ENCODE data around the gene HCK. TPM values are rescaled to one million over a fixed set of nuclear protein-coding genes. Genes with fewer than 3 reads are reported as not detected.

HCK gene
- 0.22 and 0.23 TPM in 2 replicates for total RNA-seq

DNA sequence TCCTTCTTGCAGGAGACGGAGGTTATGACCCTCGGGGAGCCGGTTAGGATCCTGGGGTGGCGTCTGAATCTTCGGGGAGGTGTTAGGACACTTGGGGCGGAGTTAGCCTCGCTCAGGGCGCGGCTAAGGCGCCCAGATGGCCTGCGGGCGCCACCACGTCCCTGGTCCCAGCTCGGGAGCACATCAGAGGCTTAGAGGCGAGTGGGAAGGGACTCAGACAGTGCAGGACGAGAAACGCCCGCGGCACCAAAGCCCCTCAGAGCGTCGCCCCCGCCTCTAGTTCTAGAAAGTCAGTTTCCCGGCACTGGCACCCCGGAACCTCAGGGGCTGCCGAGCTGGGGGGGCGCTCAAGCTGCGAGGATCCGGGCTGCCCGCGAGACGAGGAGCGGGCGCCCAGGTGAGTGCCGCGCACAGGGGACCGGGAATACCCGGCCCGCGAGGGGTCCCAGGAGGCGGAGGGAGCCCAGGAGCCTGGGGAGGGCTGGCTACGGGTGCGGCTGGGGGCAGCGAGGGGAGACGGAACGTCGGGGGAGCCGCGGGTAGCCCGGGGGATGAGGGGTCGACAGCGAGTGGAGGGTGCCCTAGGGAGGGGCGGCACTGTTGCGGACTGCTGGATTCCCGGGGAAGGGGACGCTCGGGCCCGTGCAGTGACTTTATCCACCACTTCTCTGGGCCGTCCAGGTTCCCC, at the start of gene HCK:
HCK (plus strand) TSS at position 153 of the 688 bp plus-strand sequence.
- H3K4me1 Mint-ChIP-seq (ENCODE audit: low read depth): peaks cover 17% of the 10 kb centered on the region
- intact Hi-C loops (cut with micrococcal nuclease): no loop called here
- H3K27me3 Mint-ChIP-seq (ENCODE audit: insufficient read depth): peaks cover 66% of the 10 kb centered on the region
- H3K27ac Mint-ChIP-seq: no peak within 1 kb of the TSS
- H3K9me3 Mint-ChIP-seq: no peaks in the 10 kb centered on the region
- H3K36me3 Mint-ChIP-seq (ENCODE audit: low read depth): no peaks in the 10 kb centered on the region
- peak within 1 kb of the TSS; percentile 69 for H3K4me3 Mint-ChIP-seq
- DNase-seq (ENCODE audit: low spot score): no peak

DNA sequence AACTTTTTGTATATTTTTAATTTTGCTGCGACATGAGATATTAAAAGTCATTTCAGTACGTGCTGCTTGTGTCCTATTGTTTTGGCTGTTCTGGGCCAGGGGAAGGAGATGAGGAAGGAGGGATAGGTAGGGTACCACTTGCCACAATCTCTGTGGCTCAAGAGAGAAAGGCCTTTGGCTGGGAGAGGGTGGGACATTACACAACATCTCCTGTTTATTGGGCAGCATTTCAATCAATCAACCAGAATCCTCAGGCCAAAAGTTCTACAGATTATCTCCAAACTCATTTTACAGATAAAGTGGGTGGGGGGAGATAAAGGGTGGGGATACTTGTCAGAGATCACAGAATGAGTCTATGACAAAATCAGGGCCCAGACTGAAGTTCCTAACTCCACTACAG, 48.7 kb upstream of the HCK start:
- H3K27me3 Mint-ChIP-seq (ENCODE audit: insufficient read depth): peaks cover 3% of the 10 kb centered on the region
- no peaks in the 10 kb centered on the region for H3K36me3 Mint-ChIP-seq (ENCODE audit: low read depth)
- DNase-seq (ENCODE audit: low spot score): no peak
- intact Hi-C loops (cut with micrococcal nuclease): no loop called here
- H3K4me3 Mint-ChIP-seq: no peak overlapping the region
- H3K27ac Mint-ChIP-seq: no peak overlapping the region
- H3K4me1 Mint-ChIP-seq (ENCODE audit: low read depth): peaks cover 10% of the 10 kb centered on the region
- H3K9me3 Mint-ChIP-seq: no peaks in the 10 kb centered on the region

DNA sequence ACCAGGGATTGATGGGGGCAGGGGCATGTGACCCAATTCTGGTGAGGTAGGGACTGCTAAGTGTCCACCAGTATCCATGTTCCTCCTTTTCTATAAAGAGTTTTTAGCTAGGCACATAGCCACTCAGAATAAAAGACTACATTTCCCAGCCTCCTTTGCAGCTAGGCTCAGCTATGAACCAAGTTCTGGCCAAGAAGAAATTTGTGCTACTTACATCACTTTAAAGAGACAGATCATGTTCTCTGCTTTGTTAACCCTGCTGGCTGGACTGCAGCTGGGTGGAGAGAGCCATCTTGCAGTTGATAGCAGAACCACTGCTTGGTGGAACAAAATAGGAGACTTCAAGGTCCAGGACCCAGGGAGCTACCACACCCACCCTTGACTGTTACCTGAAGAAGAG, 47.1 kb upstream of the HCK start:
- Mint-ChIP-seq H3K9me3 (no peaks in the 10 kb centered on the region), H3K27ac (no peak overlapping the region), H3K4me1 (ENCODE audit: low read depth) (peaks cover 11% of the 10 kb centered on the region), H3K36me3 (ENCODE audit: low read depth) (no peaks in the 10 kb centered on the region), H3K4me3 (no peak overlapping the region), H3K27me3 (ENCODE audit: insufficient read depth) (peaks cover 7% of the 10 kb centered on the region)
- DNase-seq (ENCODE audit: low spot score): no peak
- intact Hi-C loops (cut with micrococcal nuclease): no loop called here

DNA sequence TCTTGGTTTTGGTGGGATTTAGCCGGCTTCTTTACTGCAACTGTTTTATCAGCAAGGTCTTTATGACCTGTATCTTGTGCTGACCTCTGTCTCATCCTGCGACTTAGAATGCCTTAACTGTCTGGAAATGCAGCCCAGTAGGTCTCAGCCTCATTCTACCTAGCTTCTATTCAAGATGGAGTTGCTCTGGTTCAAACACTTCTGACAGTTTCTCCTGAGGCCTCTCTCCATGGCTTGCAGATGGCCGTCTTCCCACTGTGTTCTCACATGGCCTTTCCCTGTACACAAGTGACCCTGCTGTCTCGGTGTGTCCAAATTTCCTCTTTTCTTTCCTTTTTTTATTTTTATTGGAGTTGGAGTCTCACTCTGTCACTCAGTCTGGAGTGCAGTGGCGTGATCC, 46.0 kb upstream of the HCK start:
- Mint-ChIP-seq H3K4me3 (no peak overlapping the region), H3K4me1 (ENCODE audit: low read depth) (peaks cover 11% of the 10 kb centered on the region), H3K9me3 (no peaks in the 10 kb centered on the region), H3K27ac (no peak overlapping the region), H3K27me3 (ENCODE audit: insufficient read depth) (peaks cover 7% of the 10 kb centered on the region), H3K36me3 (ENCODE audit: low read depth) (no peaks in the 10 kb centered on the region)
- no peak for DNase-seq (ENCODE audit: low spot score)
- intact Hi-C loops (cut with micrococcal nuclease): no loop called here

DNA sequence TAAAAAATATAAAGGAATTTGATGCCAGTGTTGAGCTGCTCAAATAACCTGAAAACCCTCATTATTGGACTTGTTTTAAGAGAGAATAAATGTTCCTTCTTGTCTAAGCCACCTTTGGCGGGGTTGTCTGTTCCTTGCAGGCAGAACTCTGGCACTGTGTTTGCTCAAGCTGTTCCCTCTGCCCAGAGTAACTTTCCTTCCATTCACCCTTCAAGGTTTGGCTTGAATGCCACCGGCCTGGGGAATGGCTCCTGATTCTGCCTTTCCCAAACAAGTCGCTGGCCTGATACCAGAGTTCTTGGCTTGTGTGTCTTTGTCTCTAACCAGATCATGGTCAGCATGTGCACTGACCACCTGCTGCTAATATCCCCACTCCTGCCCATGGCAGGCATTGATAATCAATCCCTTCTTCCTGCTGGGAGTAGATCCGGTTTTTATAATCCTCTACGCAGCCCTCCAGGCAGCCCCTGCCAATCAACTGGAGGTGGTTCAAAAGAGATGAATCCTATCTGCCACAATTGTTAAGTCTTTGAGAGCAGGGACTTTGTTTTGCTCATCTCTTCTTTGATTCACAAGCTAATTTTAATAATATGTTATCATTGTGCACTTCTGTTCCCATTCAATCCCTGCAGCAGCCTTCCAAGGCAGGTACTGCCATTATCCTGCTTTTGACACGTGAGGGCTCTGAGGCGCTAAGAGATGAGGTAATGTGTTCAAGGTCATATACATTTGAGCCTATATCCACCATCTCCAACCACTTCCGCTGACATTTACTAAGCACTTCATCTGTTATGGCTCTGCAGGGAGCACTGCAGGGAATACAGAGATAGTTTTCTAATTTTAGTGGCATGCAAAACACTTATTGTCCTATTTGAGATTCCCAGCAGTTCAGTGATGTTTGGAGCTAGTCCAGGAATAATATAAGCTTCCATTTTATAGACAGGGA, 44.9 kb upstream of the HCK start:
- H3K9me3 Mint-ChIP-seq: no peaks in the 10 kb centered on the region
- H3K27ac Mint-ChIP-seq: no peak overlapping the region
- no peak for DNase-seq (ENCODE audit: low spot score)
- no peak overlapping the region for H3K4me3 Mint-ChIP-seq
- H3K36me3 Mint-ChIP-seq (ENCODE audit: low read depth): no peaks in the 10 kb centered on the region
- peaks cover 11% of the 10 kb centered on the region for H3K4me1 Mint-ChIP-seq (ENCODE audit: low read depth)
- intact Hi-C loops (cut with micrococcal nuclease): no loop called here
- H3K27me3 Mint-ChIP-seq (ENCODE audit: insufficient read depth): peaks cover 11% of the 10 kb centered on the region

DNA sequence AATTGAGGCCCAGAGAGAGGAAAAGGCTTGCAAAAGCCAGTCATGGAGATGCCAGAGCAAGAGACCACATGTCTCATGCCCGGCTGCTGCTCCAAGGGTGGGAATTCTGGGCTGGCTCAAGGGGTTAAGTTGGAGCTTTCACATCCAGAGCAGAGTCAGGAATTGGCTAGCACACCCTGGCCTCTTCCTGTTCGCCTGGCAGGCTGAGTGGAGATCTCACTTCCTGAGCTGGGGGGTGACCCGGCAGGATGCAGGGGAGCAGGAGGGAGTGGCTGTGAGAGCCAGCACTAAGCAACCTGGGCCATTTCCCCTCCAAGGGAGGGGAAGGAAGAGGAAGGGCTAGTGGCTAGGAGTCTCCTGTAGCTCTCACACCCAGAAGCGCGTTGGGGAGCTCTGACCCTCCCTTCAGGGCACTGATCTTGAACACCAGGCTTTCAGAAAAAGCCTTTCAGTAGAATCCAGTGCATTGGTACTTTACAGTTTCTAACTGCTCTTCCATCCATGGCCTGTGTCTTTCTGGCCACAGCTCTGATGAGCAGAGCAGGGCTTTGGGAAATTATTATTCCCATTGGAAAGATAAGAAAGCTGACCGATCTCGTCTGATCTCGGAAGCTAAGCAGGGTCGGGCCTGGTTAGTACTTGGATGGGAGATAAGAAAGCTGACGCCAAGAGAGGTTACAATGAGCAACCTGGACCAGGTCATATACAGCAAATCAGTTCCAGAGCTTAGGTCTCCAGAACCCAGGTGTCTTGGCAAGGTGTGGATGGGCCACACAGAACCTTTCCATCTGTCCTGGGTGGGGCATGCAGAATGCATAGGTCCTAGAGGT, 44.0 kb upstream of the HCK start:
- H3K27ac Mint-ChIP-seq: no peak overlapping the region
- H3K9me3 Mint-ChIP-seq: no peaks in the 10 kb centered on the region
- H3K27me3 Mint-ChIP-seq (ENCODE audit: insufficient read depth): peaks cover 11% of the 10 kb centered on the region
- intact Hi-C loops (cut with micrococcal nuclease): no loop called here
- H3K4me3 Mint-ChIP-seq: no peak overlapping the region
- no peak for DNase-seq (ENCODE audit: low spot score)
- no peaks in the 10 kb centered on the region for H3K36me3 Mint-ChIP-seq (ENCODE audit: low read depth)
- peaks cover 11% of the 10 kb centered on the region for H3K4me1 Mint-ChIP-seq (ENCODE audit: low read depth)

DNA sequence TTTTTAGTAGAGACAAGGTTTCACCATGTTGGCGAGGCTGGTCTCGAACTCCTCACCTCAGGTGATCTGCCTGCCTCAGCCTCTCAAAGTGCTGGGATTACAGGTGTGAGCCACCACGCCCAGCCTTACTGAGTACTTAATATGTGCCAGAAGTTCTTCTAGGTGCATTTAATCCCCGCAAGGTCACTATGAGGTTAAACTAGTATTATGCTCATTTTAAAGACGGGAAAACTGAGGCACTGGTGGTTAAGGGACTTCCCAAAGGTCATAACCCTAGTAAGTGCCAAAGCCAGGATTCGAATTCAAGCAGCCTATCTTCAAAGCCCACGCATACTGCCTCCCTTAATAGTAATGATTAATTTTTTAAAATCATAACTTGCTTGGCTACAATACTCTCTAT, 42.5 kb upstream of the HCK start:
- no peak for DNase-seq (ENCODE audit: low spot score)
- Mint-ChIP-seq H3K27me3 (ENCODE audit: insufficient read depth) (peaks cover 13% of the 10 kb centered on the region), H3K4me3 (no peak overlapping the region)

DNA sequence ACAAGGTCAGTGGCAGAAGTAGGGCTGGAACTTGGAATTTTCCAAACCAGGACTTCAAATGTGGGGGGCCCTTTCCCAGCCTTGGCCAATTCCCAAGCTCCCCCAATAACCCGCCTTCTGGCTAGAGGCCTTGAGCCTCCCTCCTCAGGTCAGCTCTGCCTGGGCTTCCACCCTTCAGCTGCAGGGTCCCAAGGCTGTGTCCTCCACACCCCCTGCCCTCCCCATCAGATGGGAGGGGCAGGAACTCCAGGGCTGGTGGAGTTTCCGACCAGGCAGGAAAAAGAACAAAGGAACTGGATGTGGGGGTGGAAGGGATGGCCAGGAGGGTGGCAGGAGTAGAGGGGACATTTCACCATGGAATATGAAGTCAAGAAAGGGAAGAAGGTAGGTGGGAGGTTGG, 41.9 kb upstream of the HCK start, which contains the start of gene CCM2L:
CCM2L (plus strand) TSS at position 338 of the 400 bp plus-strand sequence; CDS start at position 355, 17 bp downstream.
- peaks cover 11% of the 10 kb centered on the region for H3K4me1 Mint-ChIP-seq (ENCODE audit: low read depth)
- intact Hi-C loops (cut with micrococcal nuclease): no loop called here
- H3K36me3 Mint-ChIP-seq (ENCODE audit: low read depth): no peaks in the 10 kb centered on the region
- peaks cover 18% of the 10 kb centered on the region for H3K27me3 Mint-ChIP-seq (ENCODE audit: insufficient read depth)
- no peaks in the 10 kb centered on the region for H3K9me3 Mint-ChIP-seq
- H3K27ac Mint-ChIP-seq: no peak within 1 kb of the TSS
- no peak within 1 kb of the TSS for H3K4me3 Mint-ChIP-seq
- DNase-seq (ENCODE audit: low spot score): no peak

More for the DNA sequence above, 42.5 kb upstream of the HCK start:
- H3K27ac Mint-ChIP-seq: no peak overlapping the region
- intact Hi-C loops (cut with micrococcal nuclease): no loop called here
- H3K36me3 Mint-ChIP-seq (ENCODE audit: low read depth): no peaks in the 10 kb centered on the region
- H3K4me1 Mint-ChIP-seq (ENCODE audit: low read depth): peaks cover 11% of the 10 kb centered on the region
- H3K9me3 Mint-ChIP-seq: no peaks in the 10 kb centered on the region

DNA sequence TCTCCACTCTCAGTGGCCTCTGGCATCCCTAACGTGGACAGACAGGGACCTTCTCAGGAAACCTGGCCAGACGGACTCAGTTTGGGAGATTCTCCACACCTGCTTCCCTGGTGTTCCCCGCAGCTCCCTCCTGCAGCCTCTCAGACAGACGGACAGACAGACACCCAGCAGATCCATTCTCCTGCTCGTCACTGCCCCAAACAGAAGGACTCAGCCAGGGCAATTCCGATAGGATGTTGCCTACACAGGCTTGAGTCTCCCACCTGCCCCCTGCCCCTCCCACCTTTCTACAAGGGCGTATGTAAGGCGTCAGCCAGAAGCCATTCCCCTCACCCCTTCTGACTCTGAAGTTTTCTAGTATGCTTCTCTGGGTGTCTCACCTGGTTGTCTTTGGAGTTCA, 41.4 kb upstream of the HCK start:
- intact Hi-C loops (cut with micrococcal nuclease): no loop called here
- no peaks in the 10 kb centered on the region for H3K36me3 Mint-ChIP-seq (ENCODE audit: low read depth)
- no peak for DNase-seq (ENCODE audit: low spot score)
- H3K27me3 Mint-ChIP-seq (ENCODE audit: insufficient read depth): peaks cover 23% of the 10 kb centered on the region
- H3K4me3 Mint-ChIP-seq: no peak overlapping the region
- H3K9me3 Mint-ChIP-seq: no peaks in the 10 kb centered on the region
- H3K27ac Mint-ChIP-seq: no peak overlapping the region
- H3K4me1 Mint-ChIP-seq (ENCODE audit: low read depth): peaks cover 11% of the 10 kb centered on the region

DNA sequence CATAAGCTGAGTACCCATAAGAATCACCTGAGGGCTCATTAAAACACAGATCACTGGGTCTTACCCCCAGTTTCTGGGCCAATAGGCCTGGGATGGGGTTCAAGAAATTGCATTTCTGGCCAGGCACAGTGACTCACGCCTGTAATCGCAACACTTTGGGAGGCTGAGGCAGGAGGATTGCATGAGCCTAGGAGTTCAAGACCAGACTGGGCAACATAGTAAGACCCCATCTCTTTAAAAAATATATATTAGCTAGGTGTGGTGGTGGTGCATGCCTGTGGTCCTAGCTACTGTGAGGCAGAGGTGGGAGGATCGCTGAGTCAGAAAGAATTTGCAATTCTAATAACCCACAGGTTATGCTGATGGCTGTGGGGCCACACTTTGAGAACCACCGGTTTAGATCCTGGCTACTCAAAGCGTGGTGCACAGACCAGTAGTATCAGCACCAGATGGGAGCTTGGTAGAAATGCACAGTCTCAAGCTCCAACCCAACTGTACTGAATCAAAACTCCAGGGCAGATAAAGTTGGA, 39.8 kb upstream of the HCK start:
- Mint-ChIP-seq H3K9me3 (no peaks in the 10 kb centered on the region), H3K36me3 (ENCODE audit: low read depth) (no peaks in the 10 kb centered on the region), H3K27ac (no peak overlapping the region), H3K4me3 (no peak overlapping the region), H3K27me3 (ENCODE audit: insufficient read depth) (peaks cover 34% of the 10 kb centered on the region), H3K4me1 (ENCODE audit: low read depth) (peaks cover 11% of the 10 kb centered on the region)
- intact Hi-C loops (cut with micrococcal nuclease): no loop called here
- no peak for DNase-seq (ENCODE audit: low spot score)

DNA sequence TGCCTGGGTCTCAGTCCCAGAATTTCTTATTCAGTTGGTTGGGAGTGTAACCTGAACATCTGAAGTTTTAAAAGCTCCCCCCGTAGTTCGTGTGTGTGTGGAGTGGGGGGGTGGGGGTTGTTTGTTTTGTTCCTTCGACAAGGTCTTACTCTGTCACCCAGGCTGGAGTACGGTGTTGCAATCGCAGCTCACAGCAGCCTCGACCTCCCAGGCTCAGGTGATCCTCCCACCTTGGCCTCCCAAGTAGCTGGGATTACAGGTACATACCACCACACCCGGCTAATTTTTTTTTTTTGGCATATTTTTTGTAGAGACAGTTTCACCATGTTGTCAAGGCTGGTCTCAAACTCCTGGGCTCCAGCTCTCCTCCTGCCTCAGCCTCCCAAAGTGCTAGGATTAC, 38.7 kb upstream of the HCK start:
- no peak overlapping the region for H3K4me3 Mint-ChIP-seq
- no peaks in the 10 kb centered on the region for H3K36me3 Mint-ChIP-seq (ENCODE audit: low read depth)
- no peaks in the 10 kb centered on the region for H3K9me3 Mint-ChIP-seq
- DNase-seq (ENCODE audit: low spot score): no peak
- intact Hi-C loops (cut with micrococcal nuclease): no loop called here
- peaks cover 41% of the 10 kb centered on the region for H3K27me3 Mint-ChIP-seq (ENCODE audit: insufficient read depth)
- peaks cover 7% of the 10 kb centered on the region for H3K4me1 Mint-ChIP-seq (ENCODE audit: low read depth)
- no peak overlapping the region for H3K27ac Mint-ChIP-seq

DNA sequence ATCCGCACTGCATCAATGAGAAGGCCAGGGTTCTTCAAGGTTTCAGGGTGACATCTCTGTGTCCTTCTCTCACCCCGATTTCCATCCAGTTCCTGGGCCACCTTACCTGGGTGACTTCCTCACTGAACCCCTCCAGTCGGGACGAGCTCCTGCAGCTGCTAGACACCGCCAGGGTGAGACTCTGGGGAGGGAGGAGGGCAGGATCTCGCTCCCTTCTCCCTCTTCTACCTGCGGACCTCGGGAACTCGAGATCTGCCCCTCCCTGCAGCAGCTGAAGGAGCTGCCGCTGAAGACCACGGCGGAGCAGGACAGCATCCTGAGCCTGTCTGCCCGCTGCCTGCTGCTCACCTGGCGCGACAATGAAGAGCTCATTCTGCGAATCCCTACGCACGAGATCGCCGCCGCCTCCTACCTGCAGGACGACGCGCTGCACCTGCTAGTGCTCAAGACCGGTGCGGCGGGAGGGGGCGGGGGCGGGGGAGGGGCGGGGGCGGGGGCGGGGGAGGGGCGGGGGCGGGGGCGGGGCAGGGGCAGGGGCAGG, 34.3 kb upstream of the HCK start:
- Mint-ChIP-seq H3K4me3 (peak overlapping the region; percentile 70), H3K27me3 (ENCODE audit: insufficient read depth) (peaks cover 67% of the 10 kb centered on the region), H3K27ac (no peak overlapping the region), H3K9me3 (no peaks in the 10 kb centered on the region), H3K4me1 (ENCODE audit: low read depth) (peaks cover 20% of the 10 kb centered on the region), H3K36me3 (ENCODE audit: low read depth) (peaks cover 2% of the 10 kb centered on the region)
- intact Hi-C loops (cut with micrococcal nuclease): no loop called here
- DNase-seq (ENCODE audit: low spot score): no peak

Measured in activated T-helper 1 cell treated with anti-CD3 and anti-CD28 coated beads, Interleukin-12 subunit alpha, Interleukin-12 subunit beta, Interleukin-2, Interleukin-4 antibody, amounts not matched to agents 30 ng/mL and 10 ng/mL and 1 ng/mL, durations not matched to agents 14 hours and 24 hours and 36 hours (primary cell).